HG02840 (cell line): Measurements from ENCODE around the gene PUDP.
A peak's percentile ranks its signal among the peaks of the same experiment; 100 is the strongest.
"Not testable (repeated sequence)": the region's sequence is repeated elsewhere in the genome, so short reads cannot be mapped to it uniquely, and the experiment has no call there.

Source experiments
- ATAC-seq: cut with Tn5 transposase; IDR thresholded peaks from one replicate; pipeline ENCODE4 v1.9.1; 2021; ENCODE audit warnings: mild to moderate bottlenecking, moderate library complexity, moderate number of reproducible peaks; ENCODE audit not compliant: unreplicated experiment, low FRiP score

Gene PUDP

DNA sequence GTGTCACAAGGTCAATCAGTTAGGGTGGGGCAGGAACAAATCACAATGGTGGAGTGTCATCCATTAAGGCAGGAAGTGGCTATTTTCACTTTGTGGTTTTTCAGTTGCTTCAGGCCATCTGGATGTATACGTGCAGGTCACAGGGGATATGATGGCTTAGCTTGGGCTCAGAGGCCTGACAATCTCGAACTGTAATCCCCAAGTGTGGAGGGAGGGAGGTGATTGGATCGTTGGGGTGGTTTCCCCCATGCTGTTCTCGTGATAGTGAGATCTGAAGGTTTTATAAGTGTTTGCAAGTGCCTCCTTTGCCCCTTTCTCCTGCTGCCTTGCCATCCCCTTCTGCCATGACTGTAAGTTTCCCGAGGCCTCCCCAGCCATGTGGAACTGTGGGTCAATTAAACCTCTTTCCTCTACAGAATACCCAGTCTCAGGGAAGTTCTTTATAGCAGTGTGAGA, 37.1 kb downstream of the PUDP start:
- ATAC-seq = peak; percentile 47

DNA sequence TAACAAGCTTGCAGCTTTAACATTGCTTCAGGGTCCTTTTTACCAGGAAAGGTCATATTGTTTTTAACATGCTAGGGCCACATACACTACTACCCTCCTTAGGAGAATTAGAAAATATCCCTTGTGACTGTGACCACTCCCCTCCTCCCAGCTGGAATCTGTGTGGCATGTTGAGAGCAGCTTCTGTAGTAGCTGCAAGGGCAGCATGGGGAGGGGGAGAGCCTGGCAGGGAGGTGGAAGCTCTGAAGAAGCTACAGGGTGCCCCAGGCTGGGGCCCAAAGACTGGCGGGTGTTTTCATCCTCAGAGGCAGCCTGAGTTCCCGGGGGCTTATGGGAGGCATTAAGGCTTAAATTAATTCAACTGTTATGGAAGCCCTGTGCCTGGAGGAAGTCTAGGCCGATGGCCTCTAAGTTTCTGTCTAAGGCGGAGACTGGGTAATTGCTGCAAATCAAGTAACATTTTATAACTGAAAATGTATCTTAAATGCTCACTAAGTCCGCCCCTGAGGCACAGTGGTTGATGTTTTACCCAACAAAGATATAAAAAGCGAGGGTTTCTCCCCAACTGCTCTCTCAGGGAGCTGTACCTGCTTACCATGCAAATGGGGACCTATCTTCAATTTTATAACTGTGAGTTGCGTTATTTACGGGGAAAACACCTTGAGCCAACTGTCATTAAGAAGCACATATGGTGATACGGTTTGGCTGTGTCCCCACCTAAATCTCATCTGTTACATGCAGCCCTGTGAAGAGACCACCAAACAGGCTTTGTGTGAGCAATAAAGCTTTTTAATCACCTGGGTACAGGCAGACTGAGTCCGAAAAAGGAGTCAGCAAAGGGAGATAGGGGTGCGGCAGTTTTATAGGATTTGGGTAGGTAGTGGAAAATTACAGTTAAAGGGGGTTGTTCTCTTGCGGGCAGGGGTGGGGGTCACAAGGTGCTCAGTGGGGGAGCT, 37.8 kb downstream of the PUDP start:
- ATAC-seq = peak; percentile 72

DNA sequence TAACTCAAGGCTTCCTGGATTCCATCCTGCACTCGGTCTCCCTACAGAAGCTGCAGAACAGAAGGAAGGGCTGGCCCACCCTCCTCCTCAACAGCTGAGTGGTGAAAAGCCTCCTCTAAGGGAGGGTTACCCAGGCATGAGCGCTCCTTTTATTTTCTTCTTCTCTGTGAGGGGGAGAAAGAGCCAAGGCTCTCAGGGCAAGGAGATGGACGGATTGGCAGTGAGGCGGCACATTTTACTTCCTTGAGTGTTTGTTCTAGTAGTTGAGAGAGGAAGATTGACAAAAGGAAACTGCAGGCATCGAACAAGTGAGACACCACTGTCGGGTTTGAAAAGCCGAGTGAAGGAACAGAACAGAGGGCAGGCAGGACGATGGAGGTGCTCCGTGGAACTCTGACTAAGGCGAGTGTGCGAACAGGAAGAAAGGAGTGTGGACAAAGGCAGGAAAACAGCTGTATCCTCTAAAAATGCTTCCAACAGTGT, 38.9 kb downstream of the PUDP start:
- no peak for ATAC-seq

- no peak for ATAC-seq
Measured at GRCh38 chrX:7108030-7108429, 39.9 kb downstream of the PUDP start.

- no peak for ATAC-seq
Measured at GRCh38 chrX:7106649-7107048, 41.3 kb downstream of the PUDP start.

DNA sequence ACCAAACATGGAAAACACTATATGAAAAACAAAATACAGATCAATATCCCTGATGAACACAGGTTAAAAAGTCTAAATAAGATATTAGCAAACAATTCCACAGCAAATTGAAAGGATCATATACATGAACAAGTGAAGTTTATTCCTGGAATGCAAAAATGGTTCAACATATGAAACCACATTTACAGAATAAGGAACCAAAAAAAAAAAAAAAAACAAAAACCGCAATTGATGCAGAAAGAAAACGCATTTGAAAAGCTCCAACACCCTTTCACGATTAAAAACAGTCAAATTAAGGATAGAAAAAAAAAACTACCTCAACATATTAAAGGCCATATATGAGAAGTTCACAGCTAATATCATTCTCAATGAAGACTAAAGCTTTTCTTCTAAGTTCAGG, 45.8 kb downstream of the PUDP start:
- ATAC-seq = no peak

DNA sequence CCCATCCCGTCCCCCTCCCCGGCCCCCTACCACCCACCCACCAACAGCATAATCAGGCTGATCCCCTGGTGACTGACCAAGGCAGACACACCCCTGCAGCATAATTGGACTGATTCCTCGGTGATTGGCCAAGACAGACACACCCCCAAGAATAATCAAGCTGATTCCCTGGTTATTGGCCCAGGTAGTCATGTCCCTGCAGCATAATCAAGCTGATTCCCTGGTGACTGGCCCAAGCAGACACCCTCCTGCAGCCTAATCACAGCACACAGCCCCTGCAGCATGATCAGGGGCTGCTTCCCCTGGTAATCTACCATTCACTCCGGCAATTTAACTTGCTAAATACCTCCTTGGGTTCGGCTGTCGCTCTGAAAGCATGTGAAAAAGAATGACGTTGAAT, 47.9 kb downstream of the PUDP start:
- no peak for ATAC-seq

- ATAC-seq = not testable (repeated sequence)
Measured at GRCh38 chrX:7095657-7096056, 52.3 kb downstream of the PUDP start.

DNA sequence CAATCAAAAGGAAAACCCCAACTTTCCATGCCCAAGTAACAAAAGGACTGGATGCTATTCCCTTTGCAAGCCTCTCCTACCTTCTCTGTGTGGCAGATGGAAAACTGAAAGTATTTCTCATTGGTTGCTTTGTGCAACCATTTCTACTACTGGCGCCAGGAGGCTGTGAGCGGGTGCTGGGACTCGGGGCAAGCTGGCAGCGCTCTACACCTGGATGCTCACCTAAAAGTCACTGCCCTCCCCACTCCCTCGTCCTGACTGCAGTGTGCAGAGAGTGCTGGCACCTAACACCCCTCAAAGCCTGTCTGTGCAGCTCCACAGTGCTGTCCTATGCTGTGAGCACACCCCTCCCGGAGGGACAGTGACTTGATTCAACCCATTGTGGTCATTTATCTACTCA, 54.6 kb downstream of the PUDP start:
- no peak for ATAC-seq

GRCh38 chrX:7092543-7092942, 55.4 kb downstream of the PUDP start:
- ATAC-seq = no peak

DNA sequence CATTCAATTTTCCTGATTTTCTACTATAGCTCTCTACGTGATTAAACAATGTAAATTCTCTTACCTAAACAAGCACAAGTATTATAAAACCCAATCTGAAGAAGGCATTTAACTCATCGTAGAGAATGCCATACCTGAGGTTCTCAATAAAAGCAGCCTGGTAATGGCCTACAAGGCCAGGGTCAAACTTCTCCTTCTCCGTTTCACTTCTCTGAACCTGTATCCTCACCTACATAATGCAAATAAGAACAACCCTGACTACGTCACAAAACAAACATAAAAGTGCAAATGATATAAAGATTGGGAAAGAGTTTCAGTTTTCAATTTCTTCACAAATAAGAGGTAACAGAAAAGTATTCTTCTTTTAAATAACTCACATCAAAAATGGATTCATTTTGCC, 56.0 kb downstream of the PUDP start:
- no peak for ATAC-seq

- no peak for ATAC-seq
Measured at GRCh38 chrX:7090641-7091040, 57.3 kb downstream of the PUDP start.

DNA sequence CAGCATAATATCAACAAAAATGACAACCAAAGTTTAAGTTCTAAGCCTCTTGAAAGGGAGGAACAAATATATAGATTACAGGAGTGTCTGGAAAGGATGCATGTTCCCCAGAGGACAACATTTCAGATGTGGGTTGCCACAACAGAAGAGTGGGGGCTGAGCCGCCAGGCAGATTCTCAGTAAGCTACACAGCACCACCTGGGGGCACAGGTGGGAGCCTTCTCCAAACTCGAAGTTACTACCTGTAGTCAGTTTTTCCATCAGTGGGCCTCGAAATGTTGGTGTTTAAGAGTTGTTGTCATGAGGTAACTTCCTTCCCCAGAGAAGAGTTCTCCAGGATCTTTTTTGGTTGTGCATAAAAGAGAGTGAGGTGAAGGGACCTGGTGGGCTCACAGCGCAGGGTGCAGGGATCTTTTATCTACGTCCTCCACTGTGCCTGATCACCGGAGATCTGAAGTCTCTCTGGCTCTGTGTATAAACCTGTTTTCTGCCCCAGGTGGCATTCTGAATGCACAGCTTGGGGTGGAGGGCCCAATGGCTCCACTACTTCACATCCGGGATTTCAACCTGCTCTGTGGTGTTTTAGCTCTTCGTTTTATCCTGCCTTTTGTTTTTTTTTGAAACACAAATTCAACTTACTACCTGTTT, 58.9 kb downstream of the PUDP start:
- ATAC-seq = peak; percentile 42

DNA sequence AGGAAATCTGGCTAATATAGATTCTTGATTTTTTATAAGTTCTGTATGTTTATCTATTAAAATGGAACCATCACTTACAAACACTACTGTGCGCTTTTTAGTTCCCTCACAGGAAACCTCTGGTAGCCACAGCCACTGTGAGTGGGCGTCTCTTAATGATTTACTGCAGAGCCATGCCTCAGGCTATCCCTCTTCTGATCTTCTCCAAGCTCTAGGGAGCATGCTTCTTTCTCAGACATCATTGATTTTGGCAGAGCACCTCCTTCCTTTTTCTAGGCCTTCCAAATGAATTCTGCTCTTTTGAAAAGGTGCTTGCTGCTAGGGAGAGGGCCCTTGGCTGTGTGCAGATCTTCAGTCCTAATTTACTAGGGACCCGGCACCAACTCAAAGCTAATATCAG, 61.6 kb downstream of the PUDP start:
- ATAC-seq = peak; percentile 34

DNA sequence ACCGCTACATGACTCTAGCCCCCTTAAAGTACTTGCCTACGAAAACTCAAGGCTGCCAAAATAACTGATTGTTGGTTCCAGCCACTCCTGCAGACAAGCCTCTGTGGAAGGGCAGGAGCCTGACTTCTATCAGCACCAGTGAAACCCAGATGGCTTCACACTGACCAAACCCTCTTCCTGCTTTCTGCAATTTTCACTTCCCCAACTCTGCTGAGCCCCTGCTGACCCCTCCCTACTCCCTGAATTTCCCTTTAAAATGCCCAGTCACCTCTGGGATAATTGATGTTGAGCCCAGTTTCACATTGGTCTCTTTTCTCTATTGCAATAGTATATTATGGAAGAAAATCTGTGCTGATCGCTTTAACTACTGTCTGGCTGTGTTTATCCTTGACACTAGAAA, 62.1 kb downstream of the PUDP start:
- ATAC-seq = no peak

- no peak for ATAC-seq
Measured at GRCh38 chrX:7084841-7085240, 63.1 kb downstream of the PUDP start.

GRCh38 chrX:7083468-7084396, 64.2 kb downstream of the PUDP start:
- peak; percentile 76 for ATAC-seq

DNA sequence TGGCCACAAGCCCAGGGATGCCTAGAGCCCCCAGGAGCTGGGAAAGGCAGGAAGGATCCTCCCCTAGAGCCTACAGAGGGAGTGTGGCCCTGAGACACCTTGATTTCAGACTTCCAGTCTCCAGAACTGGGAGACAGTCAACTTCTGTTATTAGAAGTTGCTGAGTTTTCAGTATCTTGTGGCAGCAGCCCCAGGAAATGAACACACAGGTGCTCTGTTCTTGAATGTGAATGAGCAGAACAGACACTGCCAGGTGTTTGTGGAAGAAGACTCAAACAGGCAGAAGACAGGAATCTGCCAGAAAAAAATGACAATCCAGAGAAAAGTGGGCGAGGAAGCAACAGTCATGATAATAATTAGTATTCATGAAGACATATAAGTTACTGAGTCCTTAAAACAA, 64.9 kb downstream of the PUDP start:
- ATAC-seq = no peak

- ATAC-seq = no peak
Measured at GRCh38 chrX:7082556-7082955, 65.4 kb downstream of the PUDP start.
